Common myeloid progenitor, CD34-positive (primary cell): ENCODE data around the gene IFT122.

ENCODE experiments used
- CTCF ChIA-PET: fragments of 350-600 bp; sonication (Branson Sonifier 250); formaldehyde crosslinking; loops from one replicate; lab custom pipeline; 2021; ENCODE audit warnings: antibody characterized with exemption; lab: Charles Lee
- POLR2A ChIA-PET: fragments of 350-600 bp; sonication (Branson Sonifier 250); formaldehyde crosslinking; loops from one replicate; lab custom pipeline; 2021; ENCODE audit warnings: antibody characterized with exemption; lab: Charles Lee
- DNase-seq, 3 donors: peaks; one replicate each; pipeline versions ENCODE4 v3.0.0 to v3.0.0-alpha.2; 2013
- H3K27ac ChIP-seq, 2 experiments: 1 replicate in 1 of 2; 2 replicates in 1 of 2; pipeline ENCODE4 v1.7.0; 2013; ENCODE audit warnings: inconsistent platforms in 2 of 2, low read length in 2 of 2, mild to moderate bottlenecking in 2 of 2, low read depth in 1 of 2, moderate library complexity in 1 of 2; ENCODE audit not compliant: severe bottlenecking in 2 of 2, insufficient read depth in 1 of 2, poor library complexity in 1 of 2
- H3K27me3 ChIP-seq, 5 experiments: replicated peaks in 2 of 5; 1 replicate in 3 of 5; 2 replicates in 2 of 5; pipeline versions ENCODE4 v1.6.1 to v1.7.0; 2013; ENCODE audit warnings: low read length in 4 of 5, mild to moderate bottlenecking in 2 of 5, moderate library complexity in 2 of 5, inconsistent platforms in 1 of 5; ENCODE audit not compliant: insufficient read depth in 5 of 5, control insufficient read depth in 4 of 5
- H3K36me3 ChIP-seq, 4 experiments: 1 replicate in 2 of 4; 2 replicates in 2 of 4; pipeline versions ENCODE4 v1.6.1 to v1.7.0; 2013; ENCODE audit warnings: low read length in 3 of 4, control low read depth in 1 of 4, mild to moderate bottlenecking in 1 of 4; ENCODE audit not compliant: control insufficient read depth in 4 of 4, insufficient read depth in 4 of 4
- H3K4me1 ChIP-seq, 4 experiments: 1 replicate in 3 of 4; 2 replicates in 1 of 4; pipeline versions ENCODE4 v1.6.1 to v1.7.1; 2013; ENCODE audit warnings: low read length in 3 of 4, mild to moderate bottlenecking in 3 of 4, control low read depth in 1 of 4, inconsistent platforms in 1 of 4, moderate library complexity in 1 of 4; ENCODE audit not compliant: control insufficient read depth in 4 of 4, insufficient read depth in 4 of 4; ENCODE audit errors: control extremely low read depth in 1 of 4
- H3K4me3 ChIP-seq, 7 experiments: 1 replicate in 4 of 7; 2 replicates in 3 of 7; pipeline versions ENCODE4 v1.5.1 to v1.7.0; 2013; ENCODE audit warnings: mild to moderate bottlenecking in 7 of 7, low read length in 6 of 7, moderate library complexity in 6 of 7, inconsistent platforms in 2 of 7, low read depth in 2 of 7, control low read depth in 1 of 7; ENCODE audit not compliant: insufficient read depth in 4 of 7, control insufficient read depth in 1 of 7; ENCODE audit errors: extremely low read depth in 1 of 7
- H3K9me3 ChIP-seq, 5 experiments: 1 replicate in 4 of 5; 2 replicates in 1 of 5; pipeline versions ENCODE4 v1.6.1 to v1.7.1; 2013; ENCODE audit warnings: low read length in 4 of 5, mild to moderate bottlenecking in 2 of 5, inconsistent platforms in 1 of 5, low read depth in 1 of 5, moderate library complexity in 1 of 5; ENCODE audit not compliant: control insufficient read depth in 4 of 5, insufficient read depth in 2 of 5; ENCODE audit errors: control extremely low read depth in 1 of 5
- WGBS: methylation state at CpG from one replicate; pipeline ENCODE4 v1.1.5; 2013; ENCODE audit not compliant: insufficient coverage; 5-methylcytosine and 5-hydroxymethylcytosine counted together

The IFT122 gene

GRCh38 chr3:129524081-129524480 is 84.1 kb downstream of the IFT122 start:
- Histone ChIP-seq H3K27me3 (no peaks in the 10 kb centered on the region), H3K27ac (no peak overlapping the region), H3K36me3 (peaks cover 0 to 10% (median 3%) of the 10 kb centered on the region in 4 experiments), H3K9me3 (no peaks in the 10 kb centered on the region), H3K4me1 (peaks cover 0 to 20% (median 9%) of the 10 kb centered on the region in 4 experiments), H3K4me3 (no peak overlapping the region)
- CTCF ChIA-PET = interaction anchor here (0.9 to 1.4 kb wide), 3 partner anchors 8 to 70 kb away, joined by 3 read pairs; no protein-coding TSS in a partner anchor
- POLR2A ChIA-PET = no interaction called here
- whole genome bisulfite sequencing = 100% methylated on average over 2 of the region's 4 CpGs
- no peak for DNase-seq

GRCh38 chr3:129525341-129525968 is 85.4 kb downstream of the IFT122 start:
- DNase-seq = peak in 2 of 3 donors; percentile 16 to 19
- ChIA-PET POLR2A (no interaction called here), CTCF (interaction anchor here (0.9 to 1.6 kb wide), 4 partner anchors 14 to 142 kb away, joined by 3 to 6 read pairs (median 3); no protein-coding TSS in a partner anchor)
- H3K36me3 ChIP-seq = no peaks in the 10 kb centered on the region
- peaks cover 0 to 20% (median 9%) of the 10 kb centered on the region in 4 experiments for H3K4me1 ChIP-seq
- no peaks in the 10 kb centered on the region for H3K27me3 ChIP-seq
- no peak overlapping the region for H3K4me3 ChIP-seq
- no peak overlapping the region for H3K27ac ChIP-seq
- no peaks in the 10 kb centered on the region for H3K9me3 ChIP-seq
- 95% methylated on average over 5 of the region's 8 CpGs for WGBS

- ChIA-PET CTCF (interaction anchor here (0.9 to 1.6 kb wide), 3 partner anchors 15 to 143 kb away, joined by 3 to 6 read pairs (median 3); no protein-coding TSS in a partner anchor), POLR2A (interaction anchor here (1.0 kb wide), 1 partner anchor 50 kb away, joined by 3 read pairs; no protein-coding TSS in a partner anchor)
- Histone ChIP-seq H3K36me3 (no peaks in the 10 kb centered on the region), H3K27ac (peak overlapping the region in 1 of 2 experiments; percentile 27), H3K27me3 (no peaks in the 10 kb centered on the region), H3K9me3 (no peaks in the 10 kb centered on the region), H3K4me3 (no peak overlapping the region), H3K4me1 (peaks cover 0 to 20% (median 9%) of the 10 kb centered on the region in 4 experiments)
- WGBS = 83% methylated on average over 6 of the region's 12 CpGs
- DNase-seq = peak; percentile 70 to 91 (median 90)
These were observed 86.3 kb downstream of the IFT122 start for GRCh38 chr3:129526121-129526900.

GRCh38 chr3:129527262-129527661 is 87.2 kb downstream of the IFT122 start:
- no peak for DNase-seq
- no peaks in the 10 kb centered on the region for H3K36me3 ChIP-seq
- no peak overlapping the region for H3K4me3 ChIP-seq
- H3K9me3 ChIP-seq = no peaks in the 10 kb centered on the region
- ChIA-PET CTCF (interaction anchor here (1.7 kb wide), 1 partner anchor 19 kb away, joined by 3 read pairs; no protein-coding TSS in a partner anchor), POLR2A (no interaction called here)
- peaks cover 0 to 20% (median 9%) of the 10 kb centered on the region in 4 experiments for H3K4me1 ChIP-seq
- H3K27ac ChIP-seq = no peak overlapping the region
- no peaks in the 10 kb centered on the region for H3K27me3 ChIP-seq
- 97% methylated on average over 11 of the region's 11 CpGs for WGBS

- ChIA-PET POLR2A (no interaction called here), CTCF (interaction anchor here (1.4 to 1.7 kb wide), 2 partner anchors 17 to 25 kb away, joined by 3 to 4 read pairs; no protein-coding TSS in a partner anchor)
- no peak within 1 kb of the TSS for H3K27ac ChIP-seq
- no peaks in the 10 kb centered on the region for H3K9me3 ChIP-seq
- WGBS = 92% methylated on average over 14 of the region's 18 CpGs
- no peak for DNase-seq
- no peak within 1 kb of the TSS for H3K4me3 ChIP-seq
- H3K27me3 ChIP-seq = no peaks in the 10 kb centered on the region
- H3K4me1 ChIP-seq = peaks cover 0 to 20% (median 9%) of the 10 kb centered on the region in 4 experiments
- H3K36me3 ChIP-seq = no peaks in the 10 kb centered on the region
These were observed 88.6 kb downstream of the IFT122 start, which contains the start of gene RHO for GRCh38 chr3:129528589-129529100. Gene RHO (plus strand): TSS chr3:129528639. CDS start chr3:129528734, 95 bp downstream.

- H3K4me3 ChIP-seq = no peak overlapping the region
- 100% methylated on average over 9 of the region's 12 CpGs for WGBS
- no peak overlapping the region for H3K27ac ChIP-seq
- ChIA-PET CTCF (interaction anchor here (0.6 kb wide), 1 partner anchor 16 kb away, joined by 4 read pairs; no protein-coding TSS in a partner anchor), POLR2A (no interaction called here)
- DNase-seq = no peak
- no peaks in the 10 kb centered on the region for H3K9me3 ChIP-seq
- peaks cover 0 to 20% (median 9%) of the 10 kb centered on the region in 4 experiments for H3K4me1 ChIP-seq
- H3K27me3 ChIP-seq = no peaks in the 10 kb centered on the region
- H3K36me3 ChIP-seq = no peaks in the 10 kb centered on the region
These were observed 89.6 kb downstream of the IFT122 start for GRCh38 chr3:129529436-129530210.
